Keratinocyte (primary cell): Measurements from ENCODE around the gene ERCC3.

Experiments used
- CTCF ChIP-seq, 3 experiments: IDR thresholded peaks in 1 of 3; conservative IDR thresholded peaks in 1 of 3; optimal IDR thresholded peaks in 1 of 3; 2 replicates in 2 of 3; 3 replicates in 1 of 3; pipeline versions ENCODE3 to v1.5.1; 2011; ENCODE audit warnings: low read length in 3 of 3, mild to moderate bottlenecking in 3 of 3, moderate library complexity in 2 of 3, control low read depth in 1 of 3, inconsistent platforms in 1 of 3; ENCODE audit not compliant: insufficient read depth in 2 of 3; ENCODE audit errors: extremely low read depth in 1 of 3
- EZH2 ChIP-seq: IDR thresholded peaks from one replicate; pipeline ENCODE4 v1.6.1; 2012; ENCODE audit warnings: inconsistent platforms, mild to moderate bottlenecking, low read length, moderate library complexity

- TF ChIP-seq CTCF (optimal IDR thresholded peaks at IDR 0.05 in 1 of 3, IDR thresholded peaks at IDR 0.05 in 1 of 3, conservative IDR thresholded peaks at IDR 0.05 in 1 of 3; ENCODE audit: extremely low read depth in 1 of 3, insufficient read depth in 2 of 3, low read length in 3 of 3) (no peak), EZH2 (no peak)
Measured at GRCh38 chr2:127288274-127288673, 5.7 kb downstream of the ERCC3 start.
